PC-3 (cell line): ENCODE data around the gene SNX32.

Source experiments
- EZH2 ChIP-seq: fragments of 300-600 bp; sonication (generic); IDR thresholded peaks from one replicate; pipeline ENCODE4 v1.6.1; 2017; ENCODE audit warnings: antibody characterized with exemption, mild to moderate bottlenecking, low read length; ENCODE audit not compliant: unreplicated experiment
- EZH2phosphoT487 ChIP-seq: fragments of 300-600 bp; sonication (generic); IDR thresholded peaks from 2 replicates; pipeline ENCODE4 v1.6.1; 2018; ENCODE audit warnings: mild to moderate bottlenecking, antibody characterized with exemption, low read length, borderline replicate concordance
- TF ChIP-seq, protein P1 (sequence below): fragments of 300-600 bp; sonication (generic); conservative IDR thresholded peaks from 2 replicates; pipeline ENCODE4 v1.5.1; 2017; ENCODE audit warnings: antibody characterized with exemption, low read depth, mild to moderate bottlenecking, low read length

DNA sequence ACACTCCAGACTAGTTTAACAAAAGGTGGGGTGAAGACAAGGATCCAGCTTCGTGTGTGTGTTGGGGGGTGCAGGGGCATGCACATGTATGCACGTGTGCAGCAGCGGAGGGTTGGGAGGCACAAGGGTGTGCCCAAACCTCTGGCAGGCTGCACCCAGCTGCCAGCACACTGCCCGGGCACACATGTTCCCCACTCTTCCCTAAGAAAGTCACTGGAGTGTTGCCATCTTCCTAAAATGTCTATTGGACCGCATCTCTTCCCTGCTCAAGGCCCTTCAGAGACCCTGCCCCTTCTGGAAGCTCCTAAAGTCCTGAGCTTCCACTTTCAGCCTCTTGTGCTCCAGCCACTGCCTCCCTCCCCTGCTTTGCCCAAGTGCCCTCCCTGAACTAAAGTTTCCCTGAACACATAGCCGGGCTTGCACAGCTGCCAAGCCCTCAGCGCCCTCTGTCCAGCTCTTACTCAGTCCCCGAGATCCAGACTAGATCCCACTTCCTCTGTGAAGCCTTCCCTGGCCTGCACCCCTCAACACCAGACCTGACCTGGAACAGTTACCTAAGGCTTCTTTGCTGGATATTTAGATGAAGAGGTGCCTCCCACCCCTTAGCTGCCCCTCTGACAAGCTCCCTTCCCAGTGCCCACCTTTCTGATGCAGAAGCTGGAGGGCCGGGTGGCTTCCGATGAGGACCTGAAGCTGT is 18.2 kb downstream of the SNX32 start:
- TF ChIP-seq, protein P1, sequence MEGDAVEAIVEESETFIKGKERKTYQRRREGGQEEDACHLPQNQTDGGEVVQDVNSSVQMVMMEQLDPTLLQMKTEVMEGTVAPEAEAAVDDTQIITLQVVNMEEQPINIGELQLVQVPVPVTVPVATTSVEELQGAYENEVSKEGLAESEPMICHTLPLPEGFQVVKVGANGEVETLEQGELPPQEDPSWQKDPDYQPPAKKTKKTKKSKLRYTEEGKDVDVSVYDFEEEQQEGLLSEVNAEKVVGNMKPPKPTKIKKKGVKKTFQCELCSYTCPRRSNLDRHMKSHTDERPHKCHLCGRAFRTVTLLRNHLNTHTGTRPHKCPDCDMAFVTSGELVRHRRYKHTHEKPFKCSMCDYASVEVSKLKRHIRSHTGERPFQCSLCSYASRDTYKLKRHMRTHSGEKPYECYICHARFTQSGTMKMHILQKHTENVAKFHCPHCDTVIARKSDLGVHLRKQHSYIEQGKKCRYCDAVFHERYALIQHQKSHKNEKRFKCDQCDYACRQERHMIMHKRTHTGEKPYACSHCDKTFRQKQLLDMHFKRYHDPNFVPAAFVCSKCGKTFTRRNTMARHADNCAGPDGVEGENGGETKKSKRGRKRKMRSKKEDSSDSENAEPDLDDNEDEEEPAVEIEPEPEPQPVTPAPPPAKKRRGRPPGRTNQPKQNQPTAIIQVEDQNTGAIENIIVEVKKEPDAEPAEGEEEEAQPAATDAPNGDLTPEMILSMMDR, result no peak
- no peak for TF ChIP-seq EZH2
- TF ChIP-seq EZH2phosphoT487, result no peak
